ENCODE data around the gene KRT28. TPM values are rescaled to one million over a fixed set of nuclear protein-coding genes. Genes with fewer than 3 reads are reported as not detected.
A peak's percentile ranks its signal among the peaks of the same experiment; 100 is the strongest.

Gene KRT28
- total and polyA plus RNA-seq, 12 donors = not detected

- no peak for DNase-seq
- H3K27me3 ChIP-seq = no peaks in the 10 kb centered on the region
- H3K4me3 ChIP-seq = no peak overlapping the region
- no peak overlapping the region for H3K27ac ChIP-seq
- no peaks in the 10 kb centered on the region for H3K36me3 ChIP-seq (replicated peaks in 1 of 2)
- H3K4me1 ChIP-seq (replicated peaks in 1 of 2) = peaks cover 0 to 7% of the 10 kb centered on the region in 2 donors
- no peak for TF ChIP-seq CTCF (IDR thresholded peaks at IDR 0.05)
- TF ChIP-seq POLR2A (IDR thresholded peaks at IDR 0.05) = no peak
- H3K9me3 ChIP-seq (replicated peaks in 1 of 3) = no peaks in the 10 kb centered on the region
- intact Hi-C loops (cut with DNase I) = no loop called here
These were observed 21.8 kb upstream of the KRT28 start for GRCh38 chr17:40821536-40821935.

DNA sequence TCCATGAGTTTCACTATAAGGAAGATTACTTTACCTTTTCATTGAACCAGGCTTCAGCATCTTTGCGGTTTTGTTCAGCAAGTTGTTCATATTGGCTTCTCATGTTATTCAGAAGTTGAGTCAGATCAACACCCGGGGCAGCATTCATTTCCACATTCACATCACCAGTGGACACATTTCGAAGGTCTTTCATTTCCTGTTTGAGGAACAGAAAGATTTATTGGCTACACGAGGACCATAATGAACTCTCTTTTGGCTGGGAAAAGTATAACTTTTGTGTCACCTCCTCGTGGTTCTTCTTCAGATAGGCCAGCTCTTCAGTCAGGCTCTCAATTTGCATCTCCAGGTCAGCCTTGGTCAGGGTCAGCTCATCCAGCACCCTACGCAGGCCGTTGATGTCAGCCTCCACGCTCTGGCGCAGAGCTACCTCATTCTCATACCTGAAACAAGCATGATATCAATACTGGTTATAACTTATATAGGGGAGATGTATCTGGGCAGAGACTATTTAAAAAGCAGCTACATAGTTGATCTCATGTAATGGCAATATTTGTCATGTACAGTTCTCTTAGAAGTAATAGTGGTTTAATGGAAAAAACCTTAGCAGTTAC is 20.6 kb upstream of the KRT28 start:
- intact Hi-C loops (cut with DNase I) = no loop called here
- no peak for DNase-seq
- H3K27ac ChIP-seq = no peak overlapping the region

DNA sequence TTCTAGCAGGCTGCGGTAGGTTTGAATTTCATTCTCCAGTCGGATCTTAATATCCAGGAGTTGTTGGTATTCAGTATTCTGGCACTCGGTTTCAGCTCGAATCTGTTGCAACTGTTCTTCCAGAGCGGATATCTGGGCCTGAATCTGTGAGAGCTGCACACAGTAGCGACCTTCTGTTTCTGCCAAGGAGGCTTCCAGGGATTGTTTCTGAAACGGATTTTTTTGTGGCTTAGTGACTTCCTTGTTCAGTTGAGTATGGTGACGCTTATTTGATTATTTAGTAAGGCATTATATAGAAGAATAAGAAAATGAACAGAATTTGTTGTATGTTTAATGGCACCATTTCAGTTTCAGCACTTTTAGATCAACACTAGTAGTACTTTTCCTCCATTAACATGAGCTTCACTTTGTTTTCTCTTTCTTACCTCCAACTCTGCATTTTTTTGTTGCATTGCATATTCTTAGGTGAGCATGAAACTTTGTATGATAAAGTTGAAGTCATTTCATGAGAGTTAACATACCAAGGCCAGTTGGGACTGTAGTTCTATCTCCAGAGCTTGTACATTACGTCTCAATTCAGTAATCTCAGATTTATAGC is 19.9 kb upstream of the KRT28 start:
- Histone ChIP-seq H3K4me3 (peak overlapping the region in 3 of 4 donors; percentile 11 to 93 (median 53)), H3K27ac (peak overlapping the region; percentile 45 to 98 (median 73)), H3K9me3 (replicated peaks in 1 of 3) (no peaks in the 10 kb centered on the region), H3K36me3 (replicated peaks in 1 of 2) (no peaks in the 10 kb centered on the region), H3K4me1 (replicated peaks in 1 of 2) (peaks cover 0 to 7% of the 10 kb centered on the region in 2 donors), H3K27me3 (no peaks in the 10 kb centered on the region)
- TF ChIP-seq CTCF (IDR thresholded peaks at IDR 0.05) (no peak), POLR2A (IDR thresholded peaks at IDR 0.05) (no peak)
- intact Hi-C loops (cut with DNase I) = no loop called here
- WGBS, 4 donors = 38 to 44% (median 40%) methylated on average over 9 of the region's 9 CpGs
- peak in 4 of 7 donors; percentile 16 to 41 (median 36) for DNase-seq

More for the DNA sequence above, 20.6 kb upstream of the KRT28 start:
- peak overlapping the region in 1 of 4 donors; percentile 93 for H3K4me3 ChIP-seq
- H3K4me1 ChIP-seq (replicated peaks in 1 of 2) = peaks cover 0 to 7% of the 10 kb centered on the region in 2 donors
- no peaks in the 10 kb centered on the region for H3K36me3 ChIP-seq (replicated peaks in 1 of 2)
- no peaks in the 10 kb centered on the region for H3K27me3 ChIP-seq
- H3K9me3 ChIP-seq (replicated peaks in 1 of 3) = no peaks in the 10 kb centered on the region
- no peak for TF ChIP-seq CTCF (IDR thresholded peaks at IDR 0.05)
- TF ChIP-seq POLR2A (IDR thresholded peaks at IDR 0.05) = no peak
- 80 to 87% (median 81%) methylated on average over 9 of the region's 9 CpGs for WGBS, 4 donors

DNA sequence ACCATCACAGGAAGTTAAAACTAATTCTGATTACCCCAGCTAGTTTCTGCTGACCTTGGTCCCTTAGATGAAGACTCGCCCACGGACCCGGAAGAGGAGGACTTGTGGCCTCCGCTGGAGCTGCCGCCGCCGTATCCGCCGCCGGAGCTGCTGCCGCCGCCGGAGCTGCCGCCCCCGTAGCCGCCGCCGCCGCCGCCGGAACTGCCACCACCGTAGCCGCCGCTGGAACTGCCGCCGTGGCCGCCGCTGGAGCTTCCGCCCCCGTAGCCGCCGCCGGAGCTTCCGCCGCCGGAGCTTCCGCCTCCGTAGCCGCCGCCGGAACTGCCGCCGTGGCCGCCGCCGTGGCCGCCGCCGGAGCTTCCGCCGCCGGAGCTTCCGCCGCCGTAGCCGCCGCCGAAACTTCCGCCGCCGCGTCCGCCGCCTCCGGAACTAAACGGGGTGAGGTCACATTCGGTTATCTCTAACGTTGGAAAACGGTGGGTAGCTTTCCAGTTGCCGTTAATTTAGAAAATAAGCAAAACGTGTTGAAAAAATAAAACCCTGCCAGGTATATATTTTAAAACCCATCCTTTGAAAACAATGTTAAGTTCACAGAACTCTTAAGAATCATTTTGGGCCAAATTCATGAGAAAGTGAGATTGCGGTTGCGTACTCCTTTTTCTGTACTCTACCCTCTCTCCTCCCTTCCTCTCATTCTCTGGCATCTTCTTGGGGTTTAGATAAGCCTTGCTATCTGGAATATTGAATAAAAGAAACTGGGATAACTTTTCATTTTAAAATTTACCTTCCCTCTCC is 19.2 kb upstream of the KRT28 start:
- H3K9me3 ChIP-seq (replicated peaks in 1 of 3) = no peaks in the 10 kb centered on the region
- peak overlapping the region; percentile 11 to 93 (median 36) for H3K4me3 ChIP-seq
- intact Hi-C loops (cut with DNase I) = no loop called here
- peak overlapping the region; percentile 68 to 98 (median 79) for H3K27ac ChIP-seq
- no peaks in the 10 kb centered on the region for H3K36me3 ChIP-seq (replicated peaks in 1 of 2)
- WGBS, 4 donors = 1 to 3% (median 1%) methylated on average over 30 to 73 of the region's 73 CpGs
- TF ChIP-seq POLR2A (IDR thresholded peaks at IDR 0.05) (peak; percentile 50 to 51), CTCF (IDR thresholded peaks at IDR 0.05) (no peak)
- peaks cover 0 to 7% of the 10 kb centered on the region in 2 donors for H3K4me1 ChIP-seq (replicated peaks in 1 of 2)
- no peaks in the 10 kb centered on the region for H3K27me3 ChIP-seq
- peak; percentile 67 to 84 (median 79) for DNase-seq

All from adrenal gland (tissue), 12 donors.